ENCODE data around the gene CTNNB1.
"Not testable (repeated sequence)": the region's sequence is repeated elsewhere in the genome, so short reads cannot be mapped to it uniquely, and the experiment has no call there.

The CTNNB1 gene

GRCh38 chr3:41258239-41258800 lies 59.0 kb downstream of the CTNNB1 start:
- no peak for DNase-seq (ENCODE audit: low spot score)

DNA sequence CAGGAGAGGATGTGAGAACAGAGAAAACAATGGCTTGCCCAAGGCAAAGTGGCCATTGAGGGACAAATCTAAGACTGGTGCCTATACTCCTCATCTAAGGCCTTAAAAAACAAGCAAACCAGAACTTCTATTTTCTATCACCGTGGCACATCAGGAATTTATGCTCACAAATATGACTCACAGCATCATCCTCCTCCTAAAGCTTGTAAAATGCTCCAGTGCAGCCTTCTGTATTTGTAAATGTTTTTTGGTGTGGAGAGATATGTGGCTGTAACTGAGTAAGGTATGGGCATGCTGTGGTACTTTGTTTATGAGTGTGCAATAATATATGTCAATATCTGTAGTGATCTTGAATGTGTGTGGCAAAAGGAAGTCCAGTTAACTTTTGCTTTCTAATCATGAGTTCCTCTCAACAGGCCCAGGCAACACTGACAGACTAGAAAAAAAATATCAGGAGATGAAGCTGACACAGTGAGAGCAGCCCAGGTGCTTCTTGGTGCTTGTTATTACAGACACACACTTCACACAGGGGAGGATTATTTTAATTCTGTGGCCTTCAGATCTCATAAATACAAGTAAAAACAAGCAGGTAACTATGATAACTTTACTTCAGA lies 60.3 kb downstream of the CTNNB1 start:
- DNase-seq (ENCODE audit: low spot score) = no peak

DNA sequence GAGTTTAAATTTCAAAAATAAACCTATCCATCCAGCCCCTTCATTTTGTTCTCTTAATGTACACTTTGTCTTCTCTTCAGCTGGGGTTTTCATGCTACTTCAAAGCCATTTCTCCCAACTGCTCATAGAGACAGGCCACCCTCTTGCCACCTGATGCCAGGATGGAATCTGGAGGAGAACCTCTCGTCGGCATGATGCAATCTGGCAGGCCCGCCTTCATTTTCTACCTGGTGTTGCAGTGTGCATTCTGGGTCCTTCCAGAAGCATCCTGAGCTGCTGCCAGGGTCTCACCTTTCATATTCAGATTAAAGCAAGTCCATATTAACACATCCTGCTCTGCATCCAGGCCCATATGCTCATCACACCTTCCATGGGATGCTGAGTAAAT lies 60.8 kb downstream of the CTNNB1 start:
- no peak for DNase-seq (ENCODE audit: low spot score)

GRCh38 chr3:41265011-41265545 lies 65.8 kb downstream of the CTNNB1 start:
- DNase-seq (ENCODE audit: low spot score) = no peak

DNA sequence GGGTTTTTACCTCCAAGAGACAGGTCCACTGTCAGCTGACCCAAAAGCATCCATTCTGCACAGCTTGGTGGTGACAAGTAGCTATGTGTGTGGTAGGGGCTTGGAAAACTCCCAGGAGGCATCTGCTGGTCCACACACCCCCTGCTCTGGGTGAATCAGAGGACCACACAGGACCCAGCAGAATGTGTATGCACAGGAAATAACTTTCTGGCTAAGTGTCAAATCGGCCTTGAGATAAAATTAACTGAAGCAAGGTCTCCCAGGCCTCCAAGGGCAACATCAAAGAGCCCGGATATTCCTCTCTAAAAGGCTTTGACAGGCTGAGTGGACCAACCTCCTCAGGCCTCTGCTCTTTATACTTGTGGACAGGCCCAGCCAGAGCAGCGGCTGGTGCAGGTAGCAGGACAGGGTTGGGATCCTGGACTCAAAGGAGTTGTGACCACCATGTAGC lies 66.5 kb downstream of the CTNNB1 start:
- no peak for DNase-seq (ENCODE audit: low spot score)

GRCh38 chr3:41267975-41268640 lies 68.8 kb downstream of the CTNNB1 start:
- no peak for DNase-seq (ENCODE audit: low spot score)

DNA sequence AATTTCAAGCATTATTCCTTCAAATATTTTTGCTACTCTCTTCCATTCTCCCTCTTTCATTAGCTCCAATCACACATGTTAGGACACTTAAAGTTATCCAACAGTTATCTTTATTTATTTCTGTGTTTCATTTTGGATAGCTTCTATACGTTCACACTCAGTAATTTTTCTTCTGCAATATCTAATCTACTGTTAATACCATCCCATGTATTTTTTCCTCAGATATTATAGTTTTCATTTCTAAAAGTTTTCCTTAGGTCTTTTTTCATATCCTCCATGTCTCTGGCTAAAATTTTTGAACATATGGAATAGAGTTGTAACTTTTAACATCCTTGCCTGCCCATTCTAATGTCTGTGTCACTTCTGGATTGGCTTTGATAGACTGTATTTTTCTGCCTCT lies 73.4 kb downstream of the CTNNB1 start:
- DNase-seq (ENCODE audit: low spot score) = no peak

DNA sequence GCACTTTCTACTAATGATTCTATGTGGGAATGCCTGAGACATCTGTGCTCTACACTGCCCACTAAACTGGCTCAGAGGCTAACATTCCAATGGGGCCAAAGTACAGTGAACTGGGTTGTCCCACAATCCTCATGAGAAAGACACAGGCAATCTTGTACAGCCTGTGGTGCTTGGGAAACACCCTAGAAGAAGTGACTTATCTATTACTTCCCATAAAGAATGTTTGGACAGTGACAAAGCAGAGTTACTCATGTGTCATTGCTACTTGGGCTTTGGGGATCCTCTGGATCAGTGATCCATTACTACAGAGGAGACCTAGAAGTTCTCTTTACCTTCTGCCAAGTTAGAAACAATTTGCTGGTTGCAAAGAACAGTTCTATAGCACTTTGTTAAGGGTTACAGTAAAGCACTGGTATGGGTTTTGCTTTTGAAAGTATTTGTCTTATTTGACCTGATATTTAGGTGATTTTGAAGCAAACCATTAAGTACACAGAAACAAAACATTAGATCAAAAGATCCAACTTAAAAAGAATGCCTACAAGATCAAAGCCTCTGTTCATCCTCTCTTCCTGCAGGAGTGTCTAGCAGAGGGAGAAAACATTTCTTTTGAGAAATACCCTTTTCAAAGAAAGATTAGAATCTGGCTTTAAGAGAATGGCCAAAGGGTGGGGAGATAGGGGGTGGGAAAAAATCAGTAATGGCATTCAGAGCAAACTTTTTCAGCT lies 75.8 kb downstream of the CTNNB1 start:
- DNase-seq (ENCODE audit: low spot score) = no peak

- DNase-seq (ENCODE audit: low spot score) = no peak
Observed at GRCh38 chr3:41276191-41276590, 76.9 kb downstream of the CTNNB1 start.

DNA sequence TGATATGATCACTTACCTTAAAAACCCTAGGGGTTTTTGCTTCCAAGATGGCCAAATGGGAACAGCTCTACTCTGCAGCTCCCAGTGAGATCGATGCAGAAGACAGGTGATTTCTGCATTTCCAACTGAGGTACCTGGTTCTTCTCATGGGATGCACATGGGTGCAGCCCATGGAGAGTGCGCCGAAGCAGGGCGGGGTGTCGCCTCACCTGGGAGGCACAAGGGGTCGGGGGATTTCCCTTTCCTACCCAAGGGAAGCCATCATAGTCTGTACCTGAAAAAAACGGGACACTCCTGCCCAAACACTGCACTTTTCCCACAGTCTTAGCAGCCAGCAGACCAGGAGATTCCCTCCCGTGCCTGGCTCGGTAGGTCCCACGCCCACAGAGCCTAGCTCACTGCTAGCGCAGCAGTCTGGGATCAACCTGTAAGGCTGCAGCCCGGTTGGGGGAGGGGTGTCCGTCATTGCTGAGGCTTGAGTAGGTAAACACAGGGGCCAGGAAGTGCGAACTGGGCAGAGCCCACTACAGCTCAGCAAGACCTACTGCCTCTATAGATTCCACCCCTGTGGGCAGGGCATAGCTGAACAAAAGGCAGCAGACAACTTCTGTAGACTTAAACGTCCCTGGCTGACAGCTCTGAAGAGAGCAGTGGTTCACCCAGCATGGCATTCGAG lies 78.6 kb downstream of the CTNNB1 start:
- no peak for DNase-seq (ENCODE audit: low spot score)

GRCh38 chr3:41284934-41285333 lies 85.6 kb downstream of the CTNNB1 start:
- DNase-seq (ENCODE audit: low spot score) = not testable (repeated sequence)

DNA sequence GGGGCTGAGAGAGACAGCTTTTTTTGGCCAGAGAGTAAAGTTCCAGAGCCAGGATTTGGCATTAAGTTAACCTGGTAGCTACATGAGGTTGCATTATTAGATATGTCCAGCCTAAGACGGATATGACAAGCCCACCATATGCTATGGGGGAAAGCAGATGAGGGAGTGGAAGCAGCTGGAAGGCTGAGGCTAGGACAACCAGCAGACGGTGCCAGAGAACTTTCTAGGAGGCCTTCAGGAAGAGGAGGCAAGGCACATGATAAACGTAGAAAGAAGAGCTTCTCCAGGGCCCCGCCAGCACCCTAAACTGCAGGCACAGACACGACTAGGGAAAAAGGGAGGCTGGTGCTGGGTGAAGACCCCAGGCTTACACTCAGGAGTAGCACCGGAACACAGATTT lies 87.0 kb downstream of the CTNNB1 start:
- no peak for DNase-seq (ENCODE audit: low spot score)

DNA sequence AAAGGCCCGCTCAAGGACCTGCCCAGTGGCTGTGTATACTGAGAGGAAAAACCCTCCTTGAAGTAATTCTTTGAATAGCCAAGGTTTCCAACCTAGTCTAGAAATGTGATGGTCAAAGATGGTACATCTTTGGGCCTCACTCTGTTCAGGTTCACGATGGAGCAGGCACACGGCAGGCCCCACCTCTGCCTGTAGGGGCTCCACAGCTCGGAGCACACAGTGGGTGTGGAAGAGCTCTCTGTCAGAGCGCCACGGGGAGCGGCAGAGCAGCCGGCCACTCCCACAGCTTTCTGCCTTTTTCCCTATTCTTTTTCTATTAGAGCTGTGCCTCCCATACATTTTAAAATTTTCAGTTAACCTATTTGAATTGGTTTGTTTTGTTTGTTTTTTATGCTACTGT lies 89.5 kb downstream of the CTNNB1 start:
- no peak for DNase-seq (ENCODE audit: low spot score)

All from CD4-positive, alpha-beta T cell treated with Interleukin-6 at 100 ng/mL for 8 hours (primary cell).